Activated T-cell treated with anti-CD3 and anti-CD28 coated beads, Interleukin-2, amount 50 U/mL, for 48 hours (primary cell): ENCODE results near the gene GAB3.
"Not testable (repeated sequence)": the region's sequence is repeated elsewhere in the genome, so short reads cannot be mapped to it uniquely, and the experiment has no call there.

Source experiments
- DNase-seq, 2 experiments: peaks; one replicate each; pipeline ENCODE4 v3.0.0-alpha.2; 2020

The GAB3 gene

DNA sequence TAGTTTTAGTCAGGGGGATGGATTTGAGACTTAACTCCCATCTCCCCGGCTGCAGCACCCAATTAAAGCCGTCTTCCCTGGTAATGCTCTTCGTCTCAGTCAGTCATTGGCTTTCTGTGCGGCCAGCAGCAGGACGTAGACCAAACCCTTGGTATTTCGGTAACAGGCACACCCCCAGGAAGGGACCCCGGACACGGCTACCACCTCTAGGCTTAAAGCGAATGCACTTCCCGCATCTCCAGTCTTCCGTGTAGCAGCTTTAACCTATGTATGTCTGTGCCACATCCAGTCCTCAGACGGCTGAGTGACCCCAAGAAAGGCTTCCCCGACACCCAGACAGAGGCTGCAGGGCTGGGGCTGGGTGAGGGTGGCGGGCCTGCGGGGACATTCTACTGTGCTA is 96.0 kb downstream of the GAB3 start:
- DNase-seq = no peak

DNA sequence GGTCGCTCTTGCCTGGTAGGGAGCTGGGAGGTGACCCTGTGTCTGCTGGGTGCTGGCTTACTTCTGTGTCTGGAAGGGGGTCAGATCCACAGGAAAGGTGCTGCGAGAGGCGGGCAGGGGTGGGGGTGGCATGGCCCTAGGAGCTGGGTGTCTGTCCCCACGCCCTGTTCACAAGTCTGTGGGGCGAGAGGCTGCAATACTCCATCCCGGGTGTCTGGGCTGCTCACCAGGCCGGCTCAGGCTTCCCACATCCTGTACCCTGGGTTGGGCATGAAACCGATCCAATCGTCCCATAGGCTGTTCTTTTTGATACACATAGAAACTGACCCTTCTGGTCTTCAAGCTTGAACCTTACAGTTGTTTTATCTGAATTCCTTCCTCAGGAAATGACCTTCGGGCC is 96.5 kb downstream of the GAB3 start:
- no peak for DNase-seq

DNA sequence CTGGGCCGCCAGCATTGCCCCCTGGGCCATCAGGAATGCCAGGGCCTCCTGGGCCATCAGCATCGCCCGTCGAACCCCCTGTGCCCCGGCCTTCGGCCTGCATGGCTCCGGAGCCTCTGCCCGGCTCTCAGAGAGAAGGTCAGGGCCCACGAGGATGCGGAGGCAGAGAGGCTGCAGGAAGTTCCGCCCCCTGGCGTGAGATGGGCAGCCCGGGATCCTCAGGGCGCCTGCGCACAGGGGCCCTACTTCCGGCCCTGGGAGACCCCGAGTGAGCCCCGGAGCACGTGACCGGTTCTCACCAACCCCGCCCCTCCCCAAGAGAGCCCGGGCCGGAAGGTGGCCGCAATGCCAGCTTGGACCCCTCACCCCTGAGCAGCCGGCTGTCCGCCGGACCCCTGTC is 97.5 kb downstream of the GAB3 start, which contains the start of gene CTAG2:
CTAG2 (minus strand) TSS at position 167 of the 400 bp plus-strand sequence; CDS start at position 103, 64 bp downstream.
- DNase-seq = not testable (repeated sequence)

DNA sequence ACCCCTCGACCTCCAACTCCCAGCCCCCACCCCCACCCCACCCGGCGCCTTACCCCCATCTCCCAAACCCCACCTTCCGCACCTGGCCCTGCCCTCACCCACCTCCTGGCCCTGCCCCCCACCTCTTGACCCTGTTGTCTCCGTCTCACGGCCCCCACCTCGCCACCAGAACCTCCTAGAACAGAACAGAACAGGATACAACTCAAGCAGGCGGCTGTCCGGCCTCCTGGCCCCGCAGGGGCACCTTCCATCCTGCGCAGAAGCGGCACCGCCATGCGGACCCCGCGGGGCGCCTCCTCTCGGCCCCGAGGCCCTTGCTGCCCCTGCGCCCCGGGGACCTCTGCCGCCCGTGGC is 97.9 kb downstream of the GAB3 start:
- DNase-seq = no peak

- DNase-seq = no peak
Measured at GRCh38 chrX:154652311-154653047, 98.4 kb downstream of the GAB3 start.

- DNase-seq = no peak
Measured at GRCh38 chrX:154650221-154650510, 100.7 kb downstream of the GAB3 start.

- no peak for DNase-seq
Measured at GRCh38 chrX:154649503-154650220, 101.2 kb downstream of the GAB3 start.

- DNase-seq = no peak
Measured at GRCh38 chrX:154648931-154649330, 101.9 kb downstream of the GAB3 start.

GRCh38 chrX:154645745-154646378 is 105.0 kb downstream of the GAB3 start:
- DNase-seq = not testable (repeated sequence)

DNA sequence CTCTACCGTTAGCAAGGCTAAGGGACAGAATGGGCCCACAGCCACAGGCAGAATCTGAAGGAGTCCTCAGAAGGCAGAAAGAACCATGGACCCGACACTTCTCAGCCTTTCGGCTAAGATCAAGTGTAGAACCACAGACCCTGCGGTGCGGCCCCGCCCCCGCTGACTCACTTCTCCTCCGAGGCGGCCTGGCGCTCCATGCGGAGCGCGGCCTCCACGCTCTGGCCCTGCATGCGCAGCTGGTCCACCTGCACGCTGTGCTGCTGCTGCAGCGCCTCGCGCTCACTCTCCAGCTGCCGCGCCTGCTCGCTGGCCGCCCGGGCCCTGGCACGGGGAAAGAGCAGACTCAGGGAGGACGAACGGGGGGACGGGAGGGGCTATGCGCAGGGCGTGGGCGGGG is 107.2 kb downstream of the GAB3 start:
- DNase-seq = not testable (repeated sequence)

- DNase-seq = not testable (repeated sequence)
Measured at GRCh38 chrX:154641740-154642139, 109.1 kb downstream of the GAB3 start.

DNA sequence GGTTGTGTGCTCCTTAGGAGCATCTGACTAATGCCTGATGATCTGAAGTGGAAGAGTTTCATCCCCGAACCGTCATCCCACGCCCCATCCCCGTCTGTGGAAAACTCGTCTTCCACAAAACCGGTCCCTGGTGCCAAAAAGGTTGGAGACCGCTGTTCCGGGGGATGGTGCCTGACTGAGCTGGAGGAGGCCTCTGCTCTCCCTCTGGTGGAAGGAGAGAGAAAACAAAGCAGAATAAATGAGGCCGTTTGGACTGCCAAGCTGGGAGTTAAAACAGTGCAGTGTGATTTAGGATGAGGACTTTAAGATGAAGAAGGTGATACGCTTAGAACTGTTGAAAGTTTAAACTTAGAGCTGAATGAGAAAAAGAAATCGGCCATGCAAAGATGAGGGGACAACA is 117.2 kb downstream of the GAB3 start:
- DNase-seq = not testable (repeated sequence)

DNA sequence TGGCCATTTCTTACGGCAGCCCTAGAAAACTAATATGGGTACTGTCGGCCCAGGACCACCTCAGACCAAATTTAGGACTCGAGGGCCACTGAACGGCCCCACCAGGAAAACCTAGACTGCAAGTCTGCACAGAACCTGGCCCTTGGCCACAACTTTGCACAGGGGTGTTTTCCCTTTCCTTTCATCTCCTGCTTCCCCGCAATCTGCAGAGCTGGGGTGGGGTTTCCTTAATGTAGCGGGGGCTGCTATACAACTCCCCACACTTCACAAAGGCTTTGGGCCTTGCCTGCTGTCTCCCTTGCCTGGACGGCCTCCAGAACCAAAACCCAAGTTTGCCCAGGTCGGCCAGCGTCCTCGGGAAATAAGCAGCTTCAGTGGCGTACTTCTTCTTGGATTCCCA is 119.9 kb downstream of the GAB3 start:
- DNase-seq = not testable (repeated sequence)

DNA sequence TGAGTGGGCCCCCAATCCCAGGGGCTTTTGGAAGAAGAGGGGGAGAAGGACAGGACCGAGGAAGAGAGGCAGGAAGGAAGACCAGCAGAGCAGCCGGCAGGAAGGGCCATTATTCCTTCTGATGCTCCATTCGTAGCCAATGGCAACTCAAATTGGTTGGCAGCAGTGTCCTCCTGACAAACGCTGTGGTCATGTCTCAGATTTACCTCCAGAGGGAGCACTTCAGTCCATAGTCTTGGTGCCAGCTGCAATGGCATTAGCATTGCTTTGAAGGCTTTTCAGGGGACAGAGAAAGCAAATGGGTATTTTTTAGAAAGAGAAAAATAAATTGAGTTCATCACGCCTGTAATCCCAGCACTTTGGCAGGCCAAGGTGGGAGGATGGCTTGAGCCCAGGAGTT is 121.9 kb downstream of the GAB3 start:
- not testable (repeated sequence) for DNase-seq
